Osteoblast (primary cell): Measurements from ENCODE around the gene TJP3. TPM values are rescaled to one million over a fixed set of nuclear protein-coding genes. Genes with fewer than 3 reads are reported as not detected.
"Not testable (repeated sequence)": the region's sequence is repeated elsewhere in the genome, so short reads cannot be mapped to it uniquely, and the experiment has no call there.

ENCODE experiments used
- DNase-seq: peaks from one replicate; pipeline ENCODE4 v3.0.0; 2011; ENCODE audit warnings: low spot score, mixed read lengths; ENCODE audit not compliant: insufficient read length; ENCODE audit errors: missing footprints
- H2AFZ ChIP-seq: 2 replicates; pipeline ENCODE4 v1.6.0; 2011; ENCODE audit warnings: mild to moderate bottlenecking, low read length
- H3K27ac ChIP-seq: 2 replicates; pipeline ENCODE4 v1.5.1; 2011; ENCODE audit warnings: mild to moderate bottlenecking, low read depth, low read length, moderate library complexity
- H3K27me3 ChIP-seq: 2 replicates; pipeline ENCODE4 v1.6.0; 2012; ENCODE audit warnings: mild to moderate bottlenecking, control low read depth, inconsistent platforms, low read length, moderate library complexity; ENCODE audit not compliant: insufficient read depth
- H3K36me3 ChIP-seq: 2 replicates; pipeline ENCODE4 v1.5.1; 2011; ENCODE audit warnings: mild to moderate bottlenecking, low read length, control low read depth, moderate library complexity; ENCODE audit not compliant: insufficient read depth
- H3K4me1 ChIP-seq: 2 replicates; pipeline ENCODE4 v1.5.1; 2011; ENCODE audit warnings: mild to moderate bottlenecking, low read length, control low read depth, moderate library complexity; ENCODE audit not compliant: insufficient read depth
- H3K4me2 ChIP-seq: 2 replicates; pipeline ENCODE4 v1.6.0; 2011; ENCODE audit warnings: mild to moderate bottlenecking, low read length; ENCODE audit not compliant: insufficient read depth
- H3K4me3 ChIP-seq: fragments of 200-600 bp; sonication (generic); 3 replicates; pipeline ENCODE4 v1.5.1; 2012; ENCODE audit warnings: mild to moderate bottlenecking, low read length, inconsistent platforms; ENCODE audit not compliant: insufficient read depth
- H3K79me2 ChIP-seq: 2 replicates; pipeline ENCODE4 v1.6.0; 2012; ENCODE audit warnings: mild to moderate bottlenecking, low read length, control low read depth, inconsistent platforms; ENCODE audit not compliant: insufficient read depth
- H3K9me3 ChIP-seq: 2 replicates; pipeline ENCODE4 v1.5.1; 2011; ENCODE audit warnings: low read depth, low read length, control low read depth
- H4K20me1 ChIP-seq: 2 replicates; pipeline ENCODE4 v1.6.0; 2012; ENCODE audit warnings: mild to moderate bottlenecking, low read length, control low read depth; ENCODE audit not compliant: insufficient read depth
- CTCF ChIP-seq: IDR thresholded peaks from 2 replicates; pipeline ENCODE4 v1.5.1; 2011; ENCODE audit warnings: mild to moderate bottlenecking, low read depth, low read length, moderate library complexity; ENCODE audit errors: extremely low read depth
- total RNA-seq: library from RNA; depleted of rRNA; stranded (reverse); fragments of >200 nt; gene quantifications from 2 replicates; pipeline ENCODE4 v1.2.3, GENCODE V29; 2012

TJP3 gene
- total RNA-seq, 1 donor = not detected

- Histone ChIP-seq H3K79me2 (peaks cover 29% of the 10 kb centered on the region), H3K9me3 (no peaks in the 10 kb centered on the region), H2AFZ (peak within 1 kb of the TSS; percentile 96), H3K4me1 (peaks cover 14% of the 10 kb centered on the region), H3K27ac (peak within 1 kb of the TSS; percentile 99), H3K27me3 (no peaks in the 10 kb centered on the region), H3K4me3 (peak within 1 kb of the TSS; percentile 96), H3K4me2 (peak within 1 kb of the TSS; percentile 95), H4K20me1 (no peaks in the 10 kb centered on the region), H3K36me3 (peaks cover 17% of the 10 kb centered on the region)
- peak; percentile 100 for DNase-seq
- no peak for TF ChIP-seq CTCF
These were observed 54.6 kb downstream of the TJP3 start, which contains the start of gene MRPL54 for GRCh38 chr19:3762501-3763459. Gene MRPL54, plus strand, starts transcription at chr19:3762682. Its CDS starts 19 bp downstream, at chr19:3762701.

- H3K79me2 ChIP-seq = peaks cover 18% of the 10 kb centered on the region
- no peaks in the 10 kb centered on the region for H4K20me1 ChIP-seq
- no peak for TF ChIP-seq CTCF
- H3K4me3 ChIP-seq = no peak overlapping the region
- H3K36me3 ChIP-seq = peaks cover 6% of the 10 kb centered on the region
- no peak overlapping the region for H3K4me2 ChIP-seq
- H3K4me1 ChIP-seq = peaks cover 14% of the 10 kb centered on the region
- no peak overlapping the region for H3K27ac ChIP-seq
- H3K9me3 ChIP-seq = no peaks in the 10 kb centered on the region
- H2AFZ ChIP-seq = no peak overlapping the region
- H3K27me3 ChIP-seq = no peaks in the 10 kb centered on the region
- DNase-seq = no peak
These were observed 56.9 kb downstream of the TJP3 start for GRCh38 chr19:3765121-3765520.

GRCh38 chr19:3765757-3766156, 57.6 kb downstream of the TJP3 start:
- not testable (repeated sequence) for H4K20me1 ChIP-seq, H3K4me3 ChIP-seq, H3K4me2 ChIP-seq, H3K9me3 ChIP-seq, DNase-seq, H3K27me3 ChIP-seq, H3K27ac ChIP-seq, H3K36me3 ChIP-seq, H2AFZ ChIP-seq
- Histone ChIP-seq H3K4me1 (peaks cover 12% of the 10 kb centered on the region), H3K79me2 (peaks cover 14% of the 10 kb centered on the region)

- H3K36me3 ChIP-seq = peaks cover 6% of the 10 kb centered on the region
- TF ChIP-seq CTCF = no peak
- peaks cover 8% of the 10 kb centered on the region for H3K4me1 ChIP-seq
- no peak overlapping the region for H3K4me3 ChIP-seq
- H4K20me1 ChIP-seq = no peaks in the 10 kb centered on the region
- no peak overlapping the region for H2AFZ ChIP-seq
- DNase-seq = no peak
- H3K4me2 ChIP-seq = no peak overlapping the region
- H3K9me3 ChIP-seq = no peaks in the 10 kb centered on the region
- peaks cover 7% of the 10 kb centered on the region for H3K79me2 ChIP-seq
- no peak overlapping the region for H3K27ac ChIP-seq
- no peaks in the 10 kb centered on the region for H3K27me3 ChIP-seq
These were observed 58.3 kb downstream of the TJP3 start for GRCh38 chr19:3766520-3766919.
